H1 (cell line): Measurements from ENCODE around the gene DUSP2. TPM values are rescaled to one million over a fixed set of nuclear protein-coding genes. Genes with fewer than 3 reads are reported as not detected.

Experiments
- CTCF ChIA-PET: fragments of 300-600 bp; sonication (Branson Sonifier 250); formaldehyde crosslinking; loops from one replicate; lab custom pipeline; 2021; ENCODE audit not compliant: partially characterized antibody; lab: Charles Lee
- POLR2A ChIA-PET: fragments of 300-600 bp; sonication (Branson Sonifier 250); formaldehyde crosslinking; loops from one replicate; lab custom pipeline; 2021; ENCODE audit warnings: inconsistent platforms; ENCODE audit not compliant: partially characterized antibody; lab: Charles Lee
- DNase-seq, 2 experiments: peaks; one replicate each; pipeline versions ENCODE4 v3.0.0 to v3.0.0-alpha.2; 2010 to 2022; ENCODE audit warnings: low spot score in 2 of 2, low read depth in 1 of 2, mixed read lengths in 1 of 2
- FAIRE-seq: peaks from 2 replicates; lab custom pipeline; 2011; peaks lifted over from hg19 to GRCh38; lab: Jason Lieb, UNC
- H2AFZ ChIP-seq: 2 replicates; pipeline ENCODE4 v1.8.1; 2012; ENCODE audit warnings: low read length, inconsistent platforms
- H2AK5ac ChIP-seq: 2 replicates; pipeline ENCODE4 v1.6.1; 2013; ENCODE audit warnings: low read depth, low read length
- H2BK120ac ChIP-seq: replicated peaks from 2 replicates; pipeline ENCODE3; 2013; ENCODE audit warnings: low read depth, low read length, inconsistent platforms
- H2BK12ac ChIP-seq: 2 replicates; pipeline ENCODE4 v1.6.1; 2013; ENCODE audit warnings: low read depth, low read length
- H2BK15ac ChIP-seq: 2 replicates; pipeline ENCODE4 v1.6.1; 2013; ENCODE audit warnings: low read length
- H2BK20ac ChIP-seq: 2 replicates; pipeline ENCODE4 v1.6.1; 2013; ENCODE audit warnings: low read length
- H2BK5ac ChIP-seq: 2 replicates; pipeline ENCODE4 v1.6.1; 2013; ENCODE audit warnings: low read depth, low read length
- H3K14ac ChIP-seq: 2 replicates; pipeline ENCODE4 v1.6.1; 2013; ENCODE audit warnings: inconsistent platforms; ENCODE audit not compliant: insufficient read length
- H3K18ac ChIP-seq: 2 replicates; pipeline ENCODE4 v1.6.1; 2013; ENCODE audit warnings: low read length; ENCODE audit errors: extremely low read depth
- H3K23ac ChIP-seq: 2 replicates; pipeline ENCODE4 v1.6.1; 2013; ENCODE audit warnings: inconsistent platforms; ENCODE audit not compliant: insufficient read length
- H3K23me2 ChIP-seq: 2 replicates; pipeline ENCODE4 v1.6.1; 2013; ENCODE audit warnings: low read depth, low read length
- H3K27ac ChIP-seq: 2 replicates; pipeline ENCODE4 v1.6.1; 2011; ENCODE audit warnings: low read depth, low read length, inconsistent platforms
- H3K27me3 ChIP-seq, 4 experiments: replicated peaks in 1 of 4; 1 replicate in 1 of 4; 2 replicates in 3 of 4; pipeline versions ENCODE4 v1.6.1 to v1.8.1; 2011 to 2013; ENCODE audit warnings: low read length in 3 of 4, mild to moderate bottlenecking in 3 of 4, inconsistent platforms in 2 of 4, mixed read lengths in 2 of 4, moderate library complexity in 1 of 4; ENCODE audit not compliant: control insufficient read depth in 3 of 4, insufficient read depth in 3 of 4; ENCODE audit errors: extremely low read depth in 1 of 4
- H3K36me3 ChIP-seq, 4 experiments: 2 replicates each; pipeline versions ENCODE4 v1.6.1 to v1.8.1; 2011 to 2013; ENCODE audit warnings: mild to moderate bottlenecking in 4 of 4, low read length in 3 of 4, moderate library complexity in 2 of 4, control low read depth in 1 of 4, inconsistent platforms in 1 of 4; ENCODE audit not compliant: insufficient read depth in 4 of 4, control insufficient read depth in 2 of 4
- H3K4ac ChIP-seq: replicated peaks from 2 replicates; pipeline ENCODE3; 2013; ENCODE audit warnings: low read length, low read depth, mixed read lengths, inconsistent platforms; ENCODE audit not compliant: insufficient read length
- H3K4me1 ChIP-seq, 4 experiments: replicated peaks in 1 of 4; 1 replicate in 1 of 4; 2 replicates in 3 of 4; pipeline versions ENCODE4 v1.6.1 to v1.8.1; 2011 to 2013; ENCODE audit warnings: low read length in 3 of 4, inconsistent platforms in 2 of 4, mixed read lengths in 1 of 4; ENCODE audit not compliant: insufficient read depth in 4 of 4, control insufficient read depth in 3 of 4
- H3K4me2 ChIP-seq, 2 experiments: 2 replicates each; pipeline versions ENCODE4 v1.6.1 to v1.8.1; 2011 to 2013; ENCODE audit warnings: low read depth in 2 of 2, low read length in 2 of 2, control low read depth in 1 of 2, inconsistent platforms in 1 of 2, mild to moderate bottlenecking in 1 of 2; ENCODE audit not compliant: insufficient read depth in 1 of 2
- H3K4me3 ChIP-seq, 4 experiments: fragments of 200-600, 300-600 bp in 1 of 4; sonication (generic), shearing (Covaris generic), sonication (Bioruptor Twin) in 1 of 4; 2 replicates each; pipeline versions ENCODE4 v1.5.1 to v1.8.1; 2011 to 2016; ENCODE audit warnings: low read length in 4 of 4, low read depth in 3 of 4, control low read depth in 2 of 4, inconsistent platforms in 2 of 4, mild to moderate bottlenecking in 2 of 4, mixed read lengths in 1 of 4, moderate library complexity in 1 of 4; ENCODE audit not compliant: insufficient read depth in 2 of 4; ENCODE audit errors: extremely low read depth in 1 of 4
- H3K56ac ChIP-seq: replicated peaks from 2 replicates; pipeline ENCODE3; 2013; ENCODE audit warnings: low read depth, mild to moderate bottlenecking, mixed read lengths, low read length, inconsistent platforms; ENCODE audit not compliant: insufficient read length
- H3K79me1 ChIP-seq: 2 replicates; pipeline ENCODE4 v1.6.1; 2013; ENCODE audit warnings: low read depth, low read length, control low read depth
- H3K79me2 ChIP-seq, 2 experiments: 2 replicates each; pipeline versions ENCODE4 v1.6.1 to v1.8.1; 2012 to 2013; ENCODE audit warnings: low read length in 2 of 2, mild to moderate bottlenecking in 2 of 2, inconsistent platforms in 1 of 2; ENCODE audit not compliant: insufficient read depth in 2 of 2, control insufficient read depth in 1 of 2
- H3K9ac ChIP-seq, 4 experiments: replicated peaks in 1 of 4; 1 replicate in 1 of 4; 2 replicates in 3 of 4; pipeline versions ENCODE4 v1.6.1 to v1.8.1; 2011 to 2013; ENCODE audit warnings: low read depth in 3 of 4, low read length in 3 of 4, control low read depth in 2 of 4, mild to moderate bottlenecking in 2 of 4, moderate library complexity in 2 of 4, inconsistent platforms in 1 of 4; ENCODE audit errors: extremely low read depth in 1 of 4
- H3K9me3 ChIP-seq, 2 experiments: 2 replicates each; pipeline versions ENCODE4 v1.6.1 to v1.8.1; 2012 to 2013; ENCODE audit warnings: mild to moderate bottlenecking in 2 of 2, moderate library complexity in 2 of 2, control low read depth in 1 of 2, inconsistent platforms in 1 of 2, low read depth in 1 of 2, low read length in 1 of 2, mixed read lengths in 1 of 2; ENCODE audit not compliant: insufficient read depth in 2 of 2
- H4K20me1 ChIP-seq, 2 experiments: replicated peaks in 1 of 2; 2 replicates each; pipeline versions ENCODE3 to v1.8.1; 2011 to 2013; ENCODE audit warnings: inconsistent platforms in 2 of 2, low read length in 2 of 2, mild to moderate bottlenecking in 1 of 2; ENCODE audit not compliant: insufficient read depth in 2 of 2, control insufficient read depth in 1 of 2
- H4K5ac ChIP-seq: 2 replicates; pipeline ENCODE4 v1.6.1; 2013; ENCODE audit warnings: low read length, low read depth, mixed read lengths, inconsistent platforms; ENCODE audit not compliant: insufficient read length
- H4K8ac ChIP-seq: 2 replicates; pipeline ENCODE4 v1.8.0; 2013; ENCODE audit warnings: mild to moderate bottlenecking, moderate library complexity, low read length, inconsistent platforms; ENCODE audit not compliant: insufficient read depth; ENCODE audit errors: extremely low read depth
- H4K91ac ChIP-seq: replicated peaks from 2 replicates; pipeline ENCODE3; 2013; ENCODE audit warnings: low read length, mixed read lengths, inconsistent platforms; ENCODE audit not compliant: insufficient read length
- ATF2 ChIP-seq: IDR thresholded peaks from 2 replicates; pipeline ENCODE4 v1.6.1; 2012; ENCODE audit warnings: low read length, inconsistent platforms
- CHD2 ChIP-seq: IDR thresholded peaks from 2 replicates; pipeline ENCODE4 v1.6.1; 2012; ENCODE audit warnings: low read length, improper control_type of control experiment
- E2F6 ChIP-seq: IDR thresholded peaks from 2 replicates; pipeline ENCODE4 v1.6.1; 2012; ENCODE audit warnings: inconsistent platforms
- JUND ChIP-seq: IDR thresholded peaks from 2 replicates; pipeline ENCODE4 v1.6.1; 2011; ENCODE audit warnings: mild to moderate bottlenecking, improper control_type of control experiment, low read length
- MAFK ChIP-seq: IDR thresholded peaks from 2 replicates; pipeline ENCODE4 v1.6.1; 2012; ENCODE audit warnings: low read depth, mild to moderate bottlenecking, improper control_type of control experiment, low read length
- RAD21 ChIP-seq, 2 experiments: IDR thresholded peaks in 1 of 2; conservative IDR thresholded peaks in 1 of 2; 2 replicates each; pipeline ENCODE4 v1.6.1; 2011; ENCODE audit warnings: low read depth in 2 of 2, low read length in 2 of 2, improper control_type of control experiment in 1 of 2, inconsistent platforms in 1 of 2, mild to moderate bottlenecking in 1 of 2, moderate library complexity in 1 of 2
- RBBP5 ChIP-seq: IDR thresholded peaks from 2 replicates; pipeline ENCODE4 v1.7.1; 2012; ENCODE audit warnings: low read depth, mild to moderate bottlenecking, inconsistent platforms, low read length, moderate library complexity, borderline replicate concordance
- SIRT6 ChIP-seq: IDR thresholded peaks from one replicate; pipeline ENCODE4 v1.7.1; 2012; ENCODE audit warnings: low read length, inconsistent platforms
- WGBS, 2 experiments: shearing (Covaris generic) in 1 of 2; methylation state at CpG; one replicate each; pipeline versions ENCODE4 v1.1.6 to v1.1.7; 2013 to 2015; ENCODE audit warnings: low lambda C conversion rate in 2 of 2, mixed read lengths in 2 of 2, inconsistent platforms in 1 of 2, low coverage in 1 of 2, missing lambda C conversion rate in 1 of 2; ENCODE audit not compliant: insufficient replicate concordance in 2 of 2, insufficient coverage in 1 of 2, insufficient read length in 1 of 2; ENCODE audit errors: extremely low coverage in 1 of 2, missing lambda C conversion rate in 1 of 2; 5-methylcytosine and 5-hydroxymethylcytosine counted together
- polyA plus RNA-seq, 7 experiments: library from polyadenylated mRNA; depleted of rRNA in 3 of 7; stranded (reverse) in 5 of 7; unstranded in 2 of 7; fragments of >200 nt in 5 of 7; fragments of 200-250 nt in 2 of 7; gene quantifications; 1 replicate in 5 of 7; 2 replicates in 1 of 7; 4 replicates in 1 of 7; pipeline versions ENCODE4 v1.2.1 to v1.2.3, GENCODE V29; 2011 to 2013; ENCODE audit warnings: missing spikeins in 2 of 7, mixed read lengths in 2 of 7
- total RNA-seq: library from RNA; stranded (reverse); fragmentation: NEBNext Ultra II Directional; extraction: Animal tissue kit (Norgen Biotek cat#: 25700); gene quantifications from 2 replicates; pipeline ENCODE4 v1.2.1, GENCODE V29; 2021

The DUSP2 gene
- total and polyA plus RNA-seq, 2 of the 8 experiments (the other 6 are each of a cell fraction or from before 2014, with no cell fraction given), result 10.1 to 10.4 TPM

DNA sequence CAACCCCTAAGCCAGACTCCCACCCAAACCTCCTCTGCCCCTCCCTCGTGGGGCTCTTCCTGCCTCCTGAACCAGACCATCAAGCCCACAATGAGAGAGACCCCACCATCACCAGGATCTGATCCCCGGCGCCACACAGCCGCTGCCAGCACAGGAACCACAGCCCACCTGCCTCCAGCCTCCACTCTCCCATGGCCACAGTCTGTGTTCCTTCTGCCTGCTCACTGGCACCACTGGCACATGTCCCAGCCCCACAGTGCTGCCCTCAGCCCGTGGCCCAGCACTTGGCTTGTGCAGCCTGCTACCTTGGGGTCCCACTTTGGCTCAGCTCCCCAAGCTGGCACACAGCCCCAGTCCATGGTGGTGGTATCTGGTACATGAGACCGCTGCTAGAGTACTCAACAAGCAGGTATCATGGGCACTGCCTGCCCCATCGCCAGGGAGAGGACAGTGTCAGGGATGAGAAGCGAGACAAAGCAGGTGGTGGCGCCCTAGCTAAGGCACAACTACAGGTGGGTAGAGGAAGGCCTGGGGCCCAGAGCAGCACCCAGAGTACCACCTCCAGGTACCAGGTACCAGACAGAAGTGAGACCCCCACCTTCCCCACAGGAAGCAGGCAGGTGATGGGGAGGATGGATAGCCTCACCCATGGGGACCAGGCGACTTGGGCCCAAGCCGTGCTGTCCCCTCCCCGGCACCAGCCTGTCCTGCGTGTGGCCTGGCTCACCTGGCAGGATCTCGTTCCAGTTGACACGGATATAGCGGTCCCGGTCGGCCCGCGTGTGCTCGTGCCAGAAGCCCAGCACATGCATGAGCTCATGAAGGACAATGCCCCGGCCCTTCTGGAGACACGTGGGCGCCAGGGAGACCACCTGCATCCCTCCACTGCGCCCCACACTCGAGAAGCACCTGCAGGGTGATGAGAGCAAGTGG, 13.2 kb downstream of the DUSP2 start:
- H4K8ac ChIP-seq, result no peak overlapping the region; the same call in 1 of the 2 replicates
- no peak overlapping the region for H3K27ac ChIP-seq
- H3K23ac ChIP-seq, result no peak overlapping the region
- CTCF ChIA-PET, result interaction anchor here (0.7 to 3.7 kb wide), 4 partner anchors 11 to 109 kb away, joined by 4 to 13 read pairs (median 8); no protein-coding TSS in a partner anchor
- no peak overlapping the region; the same call in 1 of the 2 replicates for H2AFZ ChIP-seq
- no peak overlapping the region for H3K14ac ChIP-seq
- H3K4me3 ChIP-seq, result no peak overlapping the region
- H3K4me2 ChIP-seq, result no peak overlapping the region
- H2BK20ac ChIP-seq, result no peak overlapping the region
- no peaks in the 10 kb centered on the region for H3K9me3 ChIP-seq
- H3K36me3 ChIP-seq, result no peaks in the 10 kb centered on the region
- peaks cover 0 to 2% of the 10 kb centered on the region in 2 experiments for H4K20me1 ChIP-seq
- FAIRE-seq (no peak), DNase-seq (no peak)
- no peaks in the 10 kb centered on the region for H3K23me2 ChIP-seq
- H2AK5ac ChIP-seq, result 0 out of 2 replicates have a peak overlapping the region, but pooled peaks have one; percentile 39
- no peaks in the 10 kb centered on the region for H3K4me1 ChIP-seq
- H3K56ac ChIP-seq, result no peak overlapping the region
- WGBS, 2 experiments, result 83% methylated on average over 25 of the region's 26 CpGs; no CpG with 5 or more reads in 1 of the 2 experiments
- H3K4ac ChIP-seq, result no peak overlapping the region
- POLR2A ChIA-PET, result interaction anchor here (1.0 kb wide), 1 partner anchor 11 kb away, joined by 3 read pairs; no protein-coding TSS in a partner anchor
- no peak overlapping the region for H3K9ac ChIP-seq
- no peak overlapping the region for H2BK120ac ChIP-seq
- 0 out of 2 replicates have a peak overlapping the region, but pooled peaks have one; percentile 46 for H2BK15ac ChIP-seq
- H3K27me3 ChIP-seq, result no peaks in the 10 kb centered on the region; a peak in 1 of 7 replicates
- no peak overlapping the region for H4K91ac ChIP-seq
- no peaks in the 10 kb centered on the region for H3K79me2 ChIP-seq
- no peaks in the 10 kb centered on the region for H3K79me1 ChIP-seq
- no peak overlapping the region; the same call in 1 of the 2 replicates for H2BK5ac ChIP-seq
- H3K18ac ChIP-seq, result no peak overlapping the region
- no peak overlapping the region for H4K5ac ChIP-seq
- H2BK12ac ChIP-seq, result 0 out of 2 replicates have a peak overlapping the region, but pooled peaks have one; percentile 9
- TF ChIP-seq JUND (no peak), RBBP5 (no peak), E2F6 (no peak), ATF2 (no peak), SIRT6 (no peak), RAD21 (IDR thresholded peaks at IDR 0.05 in 1 of 2, conservative IDR thresholded peaks at IDR 0.05 in 1 of 2; ENCODE audit: low read depth in 2 of 2, low read length in 2 of 2) (no peak), MAFK (no peak), CHD2 (no peak)
